ENCODE data around the gene CHMP2A.

Gene CHMP2A

DNA sequence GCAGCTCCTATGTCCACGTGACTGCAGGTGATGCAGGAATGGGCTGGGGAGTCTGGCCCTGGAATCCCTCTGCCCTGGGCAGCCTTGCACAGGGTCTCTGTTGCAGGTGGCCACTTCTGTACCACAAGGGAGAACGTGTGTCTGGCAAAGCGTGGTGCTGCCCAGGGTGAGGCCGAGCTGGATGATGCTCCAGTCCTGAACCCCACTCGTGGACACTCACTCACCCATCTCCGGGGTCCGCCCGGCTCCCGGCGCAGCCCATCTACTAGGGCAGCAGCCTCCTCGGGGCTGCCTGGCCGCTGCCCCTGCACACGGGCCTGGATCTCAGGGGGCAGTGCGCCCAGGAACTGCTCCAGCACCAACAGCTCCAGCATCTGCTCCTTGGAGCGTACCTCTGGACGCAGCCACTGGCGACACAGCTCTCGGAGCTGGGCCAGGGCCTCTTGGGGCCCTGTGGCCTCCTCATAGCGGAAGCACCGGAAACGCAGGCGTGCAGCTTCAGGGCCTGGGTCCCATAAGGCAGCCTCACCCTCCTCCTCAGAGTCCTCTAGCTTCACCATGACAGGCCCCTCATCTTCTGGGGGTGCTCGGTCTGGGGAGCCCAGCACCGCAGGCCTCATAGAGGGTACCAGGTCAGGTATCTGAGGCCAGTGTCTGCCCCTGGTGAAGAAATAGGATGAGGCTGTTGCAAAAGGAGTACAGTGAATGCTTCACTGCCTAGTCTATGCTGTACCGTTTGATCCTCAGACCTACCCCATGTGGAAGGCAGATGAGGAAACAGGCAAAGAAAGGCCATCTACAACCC lies 16.1 kb upstream of the CHMP2A start:
- no peaks in the 10 kb centered on the region for H3K79me2 ChIP-seq (ENCODE audit: insufficient read depth, low read depth)
- H3K36me3 ChIP-seq (ENCODE audit: insufficient read depth): no peaks in the 10 kb centered on the region
- no peak overlapping the region for H3K27ac ChIP-seq
- peaks cover 17% of the 10 kb centered on the region for H3K4me1 ChIP-seq (ENCODE audit: low read depth, poor library complexity, severe bottlenecking)
- no peaks in the 10 kb centered on the region for H3K27me3 ChIP-seq (ENCODE audit: insufficient read depth, low read depth)
- no peak overlapping the region for H3K9ac ChIP-seq
- no peak overlapping the region for H3K4me3 ChIP-seq (IDR thresholded peaks at IDR 0.05; ENCODE audit: insufficient read depth, low read depth, low read length)
- TF ChIP-seq, protein P1, sequence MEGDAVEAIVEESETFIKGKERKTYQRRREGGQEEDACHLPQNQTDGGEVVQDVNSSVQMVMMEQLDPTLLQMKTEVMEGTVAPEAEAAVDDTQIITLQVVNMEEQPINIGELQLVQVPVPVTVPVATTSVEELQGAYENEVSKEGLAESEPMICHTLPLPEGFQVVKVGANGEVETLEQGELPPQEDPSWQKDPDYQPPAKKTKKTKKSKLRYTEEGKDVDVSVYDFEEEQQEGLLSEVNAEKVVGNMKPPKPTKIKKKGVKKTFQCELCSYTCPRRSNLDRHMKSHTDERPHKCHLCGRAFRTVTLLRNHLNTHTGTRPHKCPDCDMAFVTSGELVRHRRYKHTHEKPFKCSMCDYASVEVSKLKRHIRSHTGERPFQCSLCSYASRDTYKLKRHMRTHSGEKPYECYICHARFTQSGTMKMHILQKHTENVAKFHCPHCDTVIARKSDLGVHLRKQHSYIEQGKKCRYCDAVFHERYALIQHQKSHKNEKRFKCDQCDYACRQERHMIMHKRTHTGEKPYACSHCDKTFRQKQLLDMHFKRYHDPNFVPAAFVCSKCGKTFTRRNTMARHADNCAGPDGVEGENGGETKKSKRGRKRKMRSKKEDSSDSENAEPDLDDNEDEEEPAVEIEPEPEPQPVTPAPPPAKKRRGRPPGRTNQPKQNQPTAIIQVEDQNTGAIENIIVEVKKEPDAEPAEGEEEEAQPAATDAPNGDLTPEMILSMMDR (conservative IDR thresholded peaks at IDR 0.05; ENCODE audit: low read depth, low read length): no peak
- H2AFZ ChIP-seq (ENCODE audit: low read depth): no peak overlapping the region
- H3K4me2 ChIP-seq: no peak overlapping the region
- H4K20me1 ChIP-seq (ENCODE audit: insufficient read depth): no peaks in the 10 kb centered on the region

DNA sequence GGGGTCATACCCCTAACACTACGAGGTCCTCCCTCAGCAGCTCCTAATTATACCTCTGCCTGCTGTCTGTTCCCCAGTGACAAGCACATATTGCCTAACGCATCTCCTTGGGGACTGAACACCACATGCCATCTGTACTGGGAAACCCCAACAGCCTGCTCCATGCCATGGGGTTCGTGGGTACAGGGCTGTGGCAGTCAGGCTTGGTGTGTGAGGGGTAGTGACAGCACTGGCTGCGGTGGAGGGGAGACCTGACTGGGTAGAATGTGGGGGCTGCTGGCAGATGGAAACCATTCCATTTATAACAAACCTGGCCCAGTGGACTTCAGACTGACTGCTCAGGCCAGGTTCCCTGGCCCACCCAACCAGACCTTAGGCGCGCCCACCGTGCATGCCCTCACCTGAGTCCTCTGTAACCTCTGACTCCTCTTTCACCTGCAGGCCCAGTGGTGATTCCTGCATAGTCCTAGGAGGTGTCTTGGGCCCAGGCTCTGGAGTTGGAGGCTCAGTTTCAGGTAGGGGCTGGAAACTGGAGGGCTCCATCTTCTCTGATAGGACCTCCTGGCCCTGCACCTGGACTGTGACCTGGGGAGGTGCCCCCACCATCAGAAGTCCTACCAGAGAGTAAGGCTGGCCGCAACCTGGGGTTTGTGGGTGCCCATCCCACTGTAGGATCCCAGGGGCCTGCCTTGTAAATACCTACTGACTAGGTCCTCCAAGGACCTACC lies 15.2 kb upstream of the CHMP2A start:
- no peaks in the 10 kb centered on the region for H3K79me2 ChIP-seq (ENCODE audit: insufficient read depth, low read depth)
- H2AFZ ChIP-seq (ENCODE audit: low read depth): no peak overlapping the region
- no peaks in the 10 kb centered on the region for H4K20me1 ChIP-seq (ENCODE audit: insufficient read depth)
- no peak overlapping the region for H3K27ac ChIP-seq
- H3K9ac ChIP-seq: no peak overlapping the region
- no peaks in the 10 kb centered on the region for H3K36me3 ChIP-seq (ENCODE audit: insufficient read depth)
- TF ChIP-seq, protein P1 (conservative IDR thresholded peaks at IDR 0.05; ENCODE audit: low read depth, low read length): no peak
- no peak overlapping the region for H3K4me2 ChIP-seq
- H3K27me3 ChIP-seq (ENCODE audit: insufficient read depth, low read depth): no peaks in the 10 kb centered on the region
- H3K4me1 ChIP-seq (ENCODE audit: low read depth, poor library complexity, severe bottlenecking): peaks cover 17% of the 10 kb centered on the region
- H3K4me3 ChIP-seq (IDR thresholded peaks at IDR 0.05; ENCODE audit: insufficient read depth, low read depth, low read length): no peak overlapping the region

DNA sequence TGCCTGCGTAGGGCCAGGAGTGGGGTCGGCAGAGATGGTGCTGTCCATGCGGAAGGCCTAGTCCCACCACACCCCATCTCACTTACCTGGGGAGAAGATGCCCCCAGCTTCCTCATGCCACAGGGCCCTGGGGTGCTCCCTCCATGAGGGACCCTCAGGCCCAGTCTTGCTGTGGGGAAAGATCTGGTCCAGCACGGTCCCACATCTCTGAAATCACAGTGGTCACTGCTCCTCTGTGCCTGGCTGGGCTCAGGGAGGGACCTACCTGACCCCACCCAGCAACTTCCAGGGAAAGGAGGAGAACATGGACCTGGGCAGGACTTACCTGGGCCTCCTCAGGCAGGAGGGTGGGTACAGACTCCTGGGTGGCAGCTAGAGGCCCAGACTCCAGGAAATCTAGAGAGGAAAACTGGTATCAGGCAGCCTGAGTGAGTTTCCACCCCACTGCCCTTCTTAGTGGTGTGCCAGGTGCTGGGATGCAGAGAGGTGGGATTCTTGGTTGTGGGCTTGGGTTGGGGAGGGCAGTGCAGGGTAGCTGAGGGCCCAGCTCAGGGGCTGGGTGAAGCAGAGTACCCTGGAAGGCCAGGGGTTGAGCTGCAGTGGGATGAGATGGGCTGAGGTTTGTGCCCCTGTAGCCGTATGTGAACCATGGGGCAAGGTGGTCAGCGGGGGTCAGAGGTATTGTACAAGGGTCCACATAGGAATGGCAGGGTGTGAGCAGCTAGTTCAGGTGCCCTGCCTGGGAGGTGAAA lies 14.5 kb upstream of the CHMP2A start:
- Histone ChIP-seq H3K4me2 (no peak overlapping the region), H3K4me1 (ENCODE audit: low read depth, poor library complexity, severe bottlenecking) (peaks cover 13% of the 10 kb centered on the region), H3K36me3 (ENCODE audit: insufficient read depth) (no peaks in the 10 kb centered on the region), H3K27ac (no peak overlapping the region), H3K27me3 (ENCODE audit: insufficient read depth, low read depth) (no peaks in the 10 kb centered on the region), H3K9ac (no peak overlapping the region), H3K4me3 (IDR thresholded peaks at IDR 0.05; ENCODE audit: insufficient read depth, low read depth, low read length) (no peak overlapping the region), H4K20me1 (ENCODE audit: insufficient read depth) (no peaks in the 10 kb centered on the region), H2AFZ (ENCODE audit: low read depth) (no peak overlapping the region), H3K79me2 (ENCODE audit: insufficient read depth, low read depth) (no peaks in the 10 kb centered on the region)
- TF ChIP-seq, protein P1 (conservative IDR thresholded peaks at IDR 0.05; ENCODE audit: low read depth, low read length): no peak

DNA sequence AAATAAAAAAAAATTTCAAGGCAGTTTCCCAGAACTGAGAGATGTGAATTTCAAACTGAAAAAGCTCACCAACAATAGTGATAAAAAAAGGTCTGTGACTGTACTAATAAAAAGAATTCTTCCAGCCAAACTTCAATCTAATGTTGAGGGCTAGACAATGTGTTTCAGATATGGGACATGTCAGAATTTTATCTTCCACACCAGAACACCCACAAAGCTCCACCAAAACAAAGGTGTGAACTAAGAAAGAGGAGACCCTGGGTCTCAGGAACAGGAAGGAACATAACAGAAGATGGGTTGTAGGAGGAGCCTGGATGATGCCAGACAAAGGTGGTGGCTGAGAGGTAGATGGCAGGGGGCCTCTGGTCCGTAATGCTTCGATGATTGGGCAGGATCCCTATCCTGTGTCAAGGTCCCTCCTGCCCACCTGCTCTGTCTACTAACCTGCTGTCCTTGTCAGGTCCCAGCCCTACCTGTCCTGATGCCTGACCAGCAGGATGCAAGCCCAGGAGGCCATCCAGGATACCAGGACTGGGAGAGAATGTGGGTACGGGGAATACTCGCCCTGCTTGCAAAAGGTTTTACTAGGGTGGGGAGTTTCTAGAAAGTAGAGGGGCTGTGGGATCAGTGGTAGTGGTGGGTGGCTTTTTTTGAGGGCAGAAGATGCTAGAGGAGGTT lies 13.7 kb upstream of the CHMP2A start:
- Histone ChIP-seq H4K20me1 (ENCODE audit: insufficient read depth) (no peaks in the 10 kb centered on the region), H3K4me3 (IDR thresholded peaks at IDR 0.05; ENCODE audit: insufficient read depth, low read depth, low read length) (no peak overlapping the region), H3K9ac (no peak overlapping the region), H3K27me3 (ENCODE audit: insufficient read depth, low read depth) (no peaks in the 10 kb centered on the region), H2AFZ (ENCODE audit: low read depth) (no peak overlapping the region), H3K27ac (no peak overlapping the region), H3K79me2 (ENCODE audit: insufficient read depth, low read depth) (no peaks in the 10 kb centered on the region), H3K4me1 (ENCODE audit: low read depth, poor library complexity, severe bottlenecking) (peaks cover 6% of the 10 kb centered on the region), H3K36me3 (ENCODE audit: insufficient read depth) (no peaks in the 10 kb centered on the region), H3K4me2 (no peak overlapping the region)
- TF ChIP-seq, protein P1 (conservative IDR thresholded peaks at IDR 0.05; ENCODE audit: low read depth, low read length): no peak

Data from KMS-11 (cell line).